Muscle layer of duodenum (tissue), 2 donors: ENCODE measurements around the gene KRT23.
A peak's percentile ranks its signal among the peaks of the same experiment; 100 is the strongest.

Experiments used
- H3K27ac ChIP-seq: one replicate; pipeline ENCODE4 v1.7.0; 2013; ENCODE audit warnings: mild to moderate bottlenecking, low read length
- H3K27me3 ChIP-seq: one replicate; pipeline ENCODE4 v1.7.0; 2013; ENCODE audit warnings: low read depth, mild to moderate bottlenecking, control low read depth, low read length
- H3K36me3 ChIP-seq, 2 donors: one replicate each; pipeline ENCODE4 v1.7.0; 2013; ENCODE audit warnings: low read length in 2 of 2, control low read depth in 1 of 2, mild to moderate bottlenecking in 1 of 2; ENCODE audit not compliant: insufficient read depth in 2 of 2, control insufficient read depth in 1 of 2
- H3K4me1 ChIP-seq, 2 donors: one replicate each; pipeline ENCODE4 v1.7.0; 2013; ENCODE audit warnings: low read length in 2 of 2, mild to moderate bottlenecking in 2 of 2, control low read depth in 1 of 2, moderate library complexity in 1 of 2; ENCODE audit not compliant: insufficient read depth in 2 of 2, control insufficient read depth in 1 of 2
- H3K4me3 ChIP-seq, 2 donors: one replicate each; pipeline ENCODE4 v1.7.0; 2013; ENCODE audit warnings: low read length in 2 of 2, low read depth in 1 of 2, mild to moderate bottlenecking in 1 of 2
- H3K9me3 ChIP-seq, 2 donors: one replicate each; pipeline ENCODE4 v1.7.0; 2013; ENCODE audit warnings: low read length in 2 of 2, control low read depth in 1 of 2, mild to moderate bottlenecking in 1 of 2; ENCODE audit not compliant: control insufficient read depth in 1 of 2
- donor health status: healthy.

Gene KRT23

GRCh38 chr17:40906613-40907012, 30.8 kb downstream of the KRT23 start:
- Histone ChIP-seq H3K27me3 (no peaks in the 10 kb centered on the region), H3K27ac (no peak overlapping the region), H3K4me1 (peaks cover 3 to 8% of the 10 kb centered on the region in 2 donors), H3K36me3 (peaks cover 0 to 4% of the 10 kb centered on the region in 2 donors), H3K9me3 (no peaks in the 10 kb centered on the region), H3K4me3 (no peak overlapping the region)

GRCh38 chr17:40905370-40905769, 32.1 kb downstream of the KRT23 start:
- no peaks in the 10 kb centered on the region for H3K27me3 ChIP-seq

GRCh38 chr17:40903129-40903847, 34.2 kb downstream of the KRT23 start:
- Histone ChIP-seq H3K36me3 (no peaks in the 10 kb centered on the region), H3K27ac (peak overlapping the region; percentile 64), H3K4me3 (no peak overlapping the region), H3K4me1 (peaks cover 0 to 3% of the 10 kb centered on the region in 2 donors), H3K9me3 (no peaks in the 10 kb centered on the region), H3K27me3 (no peaks in the 10 kb centered on the region)

More at GRCh38 chr17:40905370-40905769, 32.1 kb downstream of the KRT23 start:
- H3K4me1 ChIP-seq, result peaks cover 3 to 8% of the 10 kb centered on the region in 2 donors
- no peak overlapping the region for H3K4me3 ChIP-seq
- H3K36me3 ChIP-seq, result peaks cover 0 to 4% of the 10 kb centered on the region in 2 donors
- H3K27ac ChIP-seq, result no peak overlapping the region
- no peaks in the 10 kb centered on the region for H3K9me3 ChIP-seq

- H3K4me3 ChIP-seq, result no peak overlapping the region
- peak overlapping the region; percentile 64 for H3K27ac ChIP-seq
- peaks cover 0 to 3% of the 10 kb centered on the region in 2 donors for H3K4me1 ChIP-seq
- no peaks in the 10 kb centered on the region for H3K9me3 ChIP-seq
- H3K36me3 ChIP-seq, result no peaks in the 10 kb centered on the region
- H3K27me3 ChIP-seq, result no peaks in the 10 kb centered on the region
These were observed 34.9 kb downstream of the KRT23 start for GRCh38 chr17:40902498-40902897.

- Histone ChIP-seq H3K4me1 (peaks cover 0 to 3% of the 10 kb centered on the region in 2 donors), H3K36me3 (no peaks in the 10 kb centered on the region), H3K27ac (peak overlapping the region; percentile 64), H3K27me3 (no peaks in the 10 kb centered on the region), H3K9me3 (no peaks in the 10 kb centered on the region), H3K4me3 (no peak overlapping the region)
These were observed 35.4 kb downstream of the KRT23 start for GRCh38 chr17:40901981-40902474.

- Histone ChIP-seq H3K4me3 (no peak overlapping the region), H3K27me3 (no peaks in the 10 kb centered on the region), H3K4me1 (peaks cover 0 to 3% of the 10 kb centered on the region in 2 donors), H3K27ac (no peak overlapping the region), H3K9me3 (no peaks in the 10 kb centered on the region), H3K36me3 (no peaks in the 10 kb centered on the region)
These were observed 36.6 kb downstream of the KRT23 start for GRCh38 chr17:40900809-40901356.

GRCh38 chr17:40896916-40897455, 40.5 kb downstream of the KRT23 start:
- no peaks in the 10 kb centered on the region for H3K9me3 ChIP-seq
- H3K27me3 ChIP-seq, result no peaks in the 10 kb centered on the region
- no peaks in the 10 kb centered on the region for H3K4me1 ChIP-seq
- no peaks in the 10 kb centered on the region for H3K36me3 ChIP-seq
- H3K4me3 ChIP-seq, result no peak overlapping the region
- H3K27ac ChIP-seq, result no peak overlapping the region

GRCh38 chr17:40895106-40895730, 42.2 kb downstream of the KRT23 start:
- Histone ChIP-seq H3K9me3 (no peaks in the 10 kb centered on the region), H3K4me1 (no peaks in the 10 kb centered on the region), H3K36me3 (no peaks in the 10 kb centered on the region), H3K27me3 (no peaks in the 10 kb centered on the region), H3K4me3 (no peak overlapping the region), H3K27ac (no peak overlapping the region)

GRCh38 chr17:40888196-40888720, 49.2 kb downstream of the KRT23 start:
- Histone ChIP-seq H3K4me3 (no peak overlapping the region), H3K9me3 (no peaks in the 10 kb centered on the region), H3K27me3 (no peaks in the 10 kb centered on the region), H3K27ac (no peak overlapping the region), H3K36me3 (no peaks in the 10 kb centered on the region), H3K4me1 (no peaks in the 10 kb centered on the region)

- Histone ChIP-seq H3K27ac (no peak overlapping the region), H3K9me3 (no peaks in the 10 kb centered on the region), H3K36me3 (no peaks in the 10 kb centered on the region), H3K27me3 (no peaks in the 10 kb centered on the region), H3K4me3 (no peak overlapping the region), H3K4me1 (no peaks in the 10 kb centered on the region)
These were observed 51.4 kb downstream of the KRT23 start for GRCh38 chr17:40886090-40886489.
